CD14-positive monocyte (primary cell): ENCODE measurements around the gene FAM136A. TPM values are rescaled to one million over a fixed set of nuclear protein-coding genes. Genes with fewer than 3 reads are reported as not detected.

ENCODE experiments used
- DNase-seq, 3 donors: peaks; one replicate each; pipeline ENCODE4 v3.0.0-alpha.2; 2011 to 2022
- H2AFZ ChIP-seq: 2 replicates; pipeline ENCODE4 v1.6.0; 2012; ENCODE audit warnings: mild to moderate bottlenecking, low read depth, low read length, inconsistent platforms; ENCODE audit not compliant: insufficient read depth, poor library complexity, severe bottlenecking
- H3K27ac ChIP-seq, 2 donors: 1 replicate in 1 of 2; 2 replicates in 1 of 2; pipeline ENCODE4 v1.5.1; 2012 to 2013; ENCODE audit warnings: low read length in 2 of 2, control low read depth in 1 of 2, inconsistent platforms in 1 of 2, low read depth in 1 of 2, mild to moderate bottlenecking in 1 of 2
- H3K27me3 ChIP-seq, 2 donors: one replicate each; pipeline versions ENCODE4 v1.6.0 to v1.6.1; 2011 to 2013; ENCODE audit warnings: low read length in 2 of 2; ENCODE audit not compliant: control insufficient read depth in 2 of 2, insufficient read depth in 2 of 2
- H3K36me3 ChIP-seq, 2 donors: replicated peaks in 1 of 2; 1 replicate in 1 of 2; 2 replicates in 1 of 2; pipeline versions ENCODE4 v1.5.1 to v1.6.1; 2012 to 2013; ENCODE audit warnings: low read length in 2 of 2, control low read depth in 1 of 2, inconsistent platforms in 1 of 2, mild to moderate bottlenecking in 1 of 2; ENCODE audit not compliant: insufficient read depth in 2 of 2, control insufficient read depth in 1 of 2
- H3K4me1 ChIP-seq, 2 donors: 1 replicate in 1 of 2; 2 replicates in 1 of 2; pipeline versions ENCODE4 v1.5.1 to v1.6.1; 2012 to 2013; ENCODE audit warnings: low read length in 2 of 2, control low read depth in 1 of 2, inconsistent platforms in 1 of 2, mild to moderate bottlenecking in 1 of 2, moderate library complexity in 1 of 2; ENCODE audit not compliant: insufficient read depth in 2 of 2, control insufficient read depth in 1 of 2
- H3K4me2 ChIP-seq: replicated peaks from 2 replicates; pipeline ENCODE3; 2012; ENCODE audit warnings: low read length, moderate library complexity, mild to moderate bottlenecking; ENCODE audit not compliant: poor library complexity, severe bottlenecking; ENCODE audit errors: extremely low read depth
- H3K4me3 ChIP-seq, 3 experiments: fragments of 200-600 bp in 1 of 3; sonication (generic) in 1 of 3; replicated peaks in 1 of 3; 1 replicate in 2 of 3; 2 replicates in 1 of 3; pipeline ENCODE4 v1.5.1; 2011 to 2013; ENCODE audit warnings: low read length in 3 of 3, mild to moderate bottlenecking in 3 of 3, control low read depth in 2 of 3, low read depth in 2 of 3, inconsistent platforms in 1 of 3, moderate library complexity in 1 of 3
- H3K79me2 ChIP-seq: 2 replicates; pipeline ENCODE4 v1.6.0; 2012; ENCODE audit warnings: mild to moderate bottlenecking, control low read depth, inconsistent platforms, low read length, moderate library complexity; ENCODE audit not compliant: insufficient read depth
- H3K9ac ChIP-seq: 2 replicates; pipeline ENCODE4 v1.6.0; 2017; ENCODE audit warnings: low read length, mild to moderate bottlenecking; ENCODE audit not compliant: insufficient read depth, poor library complexity, severe bottlenecking
- H3K9me3 ChIP-seq, 2 donors: replicated peaks in 1 of 2; 1 replicate in 1 of 2; 2 replicates in 1 of 2; pipeline versions ENCODE4 v1.5.1 to v1.6.1; 2012 to 2013; ENCODE audit warnings: low read length in 2 of 2, control low read depth in 1 of 2; ENCODE audit not compliant: control insufficient read depth in 1 of 2, insufficient read depth in 1 of 2
- H4K20me1 ChIP-seq: 2 replicates; pipeline ENCODE4 v1.6.0; 2012; ENCODE audit warnings: mild to moderate bottlenecking, low read length, control low read depth, moderate library complexity; ENCODE audit not compliant: insufficient read depth
- H3K27ac Mint-ChIP-seq, 7 donors: one replicate each; pipeline ENCODE4 v1.8.0; 2020; ENCODE audit warnings: mild to moderate bottlenecking in 7 of 7, mixed read lengths in 7 of 7, moderate library complexity in 6 of 7, inconsistent platforms in 2 of 7
- H3K27me3 Mint-ChIP-seq, 3 donors: one replicate each; pipeline ENCODE4 v1.8.0; 2021 to 2022; ENCODE audit warnings: low read depth in 3 of 3, mild to moderate bottlenecking in 3 of 3, mixed read lengths in 3 of 3, moderate library complexity in 3 of 3, inconsistent platforms in 1 of 3
- H3K36me3 Mint-ChIP-seq, 2 donors: one replicate each; pipeline ENCODE4 v1.8.0; 2020; ENCODE audit warnings: mixed read lengths in 2 of 2, inconsistent platforms in 1 of 2, mild to moderate bottlenecking in 1 of 2
- H3K4me1 Mint-ChIP-seq: one replicate; pipeline ENCODE4 v1.8.0; 2020; ENCODE audit warnings: mild to moderate bottlenecking, mixed read lengths
- H3K4me3 Mint-ChIP-seq, 2 donors: one replicate each; pipeline ENCODE4 v1.8.0; 2020; ENCODE audit warnings: mild to moderate bottlenecking in 2 of 2, mixed read lengths in 2 of 2, moderate library complexity in 1 of 2
- H3K9me3 Mint-ChIP-seq, 7 donors: one replicate each; pipeline ENCODE4 v1.8.0; 2020 to 2022; ENCODE audit warnings: mixed read lengths in 7 of 7, mild to moderate bottlenecking in 6 of 7, moderate library complexity in 6 of 7, inconsistent platforms in 2 of 7
- CTCF ChIP-seq: fragments of 200-600 bp; IDR thresholded peaks from one replicate; pipeline ENCODE4 v1.8.0; 2022; ENCODE audit warnings: antibody characterized with exemption, mild to moderate bottlenecking
- WGBS: methylation state at CpG from one replicate; pipeline ENCODE4 v1.1.5; 2013; ENCODE audit warnings: missing lambda C conversion rate; ENCODE audit not compliant: insufficient coverage; 5-methylcytosine and 5-hydroxymethylcytosine counted together
- intact Hi-C, 2 donors: fragments of 100-400 bp; cut with micrococcal nuclease; formaldehyde crosslinking; loops; one replicate each; pipeline versions ENCODE4 v1.15.0 to v1.15.1; 2023
- polyA plus RNA-seq, 3 donors: library from polyadenylated mRNA; depleted of rRNA in 1 of 3; unstranded in 2 of 3; stranded (reverse) in 1 of 3; fragments of 300-500 nt in 2 of 3; fragments of >200 nt in 1 of 3; fragmentation: Illumina TruSeq in 2 of 3; gene quantifications; 1 replicate in 2 of 3; 2 replicates in 1 of 3; pipeline ENCODE4 v1.2.3, GENCODE V29; 2012 to 2021

FAM136A gene
- polyA plus RNA-seq, 3 donors: 26.1 to 31.8 (median 30.1) TPM

- DNase-seq: no peak
- H3K27ac ChIP-seq: no peak overlapping the region
- H3K36me3 ChIP-seq: no peaks in the 10 kb centered on the region
- H2AFZ ChIP-seq: no peak overlapping the region
- H3K9ac ChIP-seq: no peak overlapping the region
- peaks cover 16 to 20% of the 10 kb centered on the region in 2 donors for H3K4me1 ChIP-seq
- H3K36me3 Mint-ChIP-seq: peaks cover 3 to 5% of the 10 kb centered on the region in 2 donors
- peaks cover 30% of the 10 kb centered on the region for H3K79me2 ChIP-seq
- intact Hi-C loops: no loop called here
- TF ChIP-seq CTCF: no peak
- H3K27me3 ChIP-seq: no peaks in the 10 kb centered on the region
- peaks cover 7% of the 10 kb centered on the region for H4K20me1 ChIP-seq
- WGBS: 100% methylated on average over 1 of the region's 16 CpGs
- no peaks in the 10 kb centered on the region for H3K9me3 Mint-ChIP-seq
- H3K27me3 Mint-ChIP-seq: peaks cover 0 to 3% (median 0%) of the 10 kb centered on the region in 3 donors
- no peak overlapping the region for H3K4me2 ChIP-seq
- H3K4me3 ChIP-seq: no peak overlapping the region
- peaks cover 19% of the 10 kb centered on the region for H3K4me1 Mint-ChIP-seq
- no peak overlapping the region for H3K4me3 Mint-ChIP-seq
- H3K27ac Mint-ChIP-seq: no peak overlapping the region
- H3K9me3 ChIP-seq: no peaks in the 10 kb centered on the region
These were observed 51.4 kb downstream of the FAM136A start for GRCh38 chr2:70250434-70250833.

- intact Hi-C loops: loop anchor here (2.0 to 10.0 kb wide), 3 partner anchors 44 to 344 kb away; partner anchors contain the start of gene SNRPG (in 2 of the 2)
- Mint-ChIP-seq H3K27ac (peak within 1 kb of the TSS; percentile 95 to 99 (median 98)), H3K36me3 (peaks cover 5 to 9% of the 10 kb centered on the region in 2 donors), H3K9me3 (no peaks in the 10 kb centered on the region), H3K27me3 (peaks cover 0 to 3% (median 0%) of the 10 kb centered on the region in 3 donors), H3K4me3 (peak within 1 kb of the TSS; percentile 97 to 100), H3K4me1 (peaks cover 31% of the 10 kb centered on the region)
- Histone ChIP-seq H3K4me3 (peak within 1 kb of the TSS; percentile 80 to 99 (median 97)), H3K27me3 (no peaks in the 10 kb centered on the region), H3K4me2 (peak within 1 kb of the TSS; percentile 91), H2AFZ (peak within 1 kb of the TSS; percentile 94), H3K4me1 (peaks cover 16 to 22% of the 10 kb centered on the region in 2 donors), H3K36me3 (peaks cover 0 to 5% of the 10 kb centered on the region in 2 donors), H3K9ac (peak within 1 kb of the TSS; percentile 91), H3K27ac (peak within 1 kb of the TSS; percentile 95 to 98), H4K20me1 (peaks cover 23% of the 10 kb centered on the region), H3K9me3 (no peaks in the 10 kb centered on the region), H3K79me2 (peaks cover 51% of the 10 kb centered on the region)
- no peak for TF ChIP-seq CTCF
- peak; percentile 98 to 100 (median 99) for DNase-seq
- under 1% methylated on average over 44 of the region's 47 CpGs for WGBS
These were observed 53.6 kb downstream of the FAM136A start, which contains the start of gene TIA1 for GRCh38 chr2:70248181-70248847. TSS of gene TIA1 (minus strand) at chr2:70248628. CDS start at chr2:70248430, 198 bp downstream.
